ENCODE measurements around the gene ZNF428.

DNA sequence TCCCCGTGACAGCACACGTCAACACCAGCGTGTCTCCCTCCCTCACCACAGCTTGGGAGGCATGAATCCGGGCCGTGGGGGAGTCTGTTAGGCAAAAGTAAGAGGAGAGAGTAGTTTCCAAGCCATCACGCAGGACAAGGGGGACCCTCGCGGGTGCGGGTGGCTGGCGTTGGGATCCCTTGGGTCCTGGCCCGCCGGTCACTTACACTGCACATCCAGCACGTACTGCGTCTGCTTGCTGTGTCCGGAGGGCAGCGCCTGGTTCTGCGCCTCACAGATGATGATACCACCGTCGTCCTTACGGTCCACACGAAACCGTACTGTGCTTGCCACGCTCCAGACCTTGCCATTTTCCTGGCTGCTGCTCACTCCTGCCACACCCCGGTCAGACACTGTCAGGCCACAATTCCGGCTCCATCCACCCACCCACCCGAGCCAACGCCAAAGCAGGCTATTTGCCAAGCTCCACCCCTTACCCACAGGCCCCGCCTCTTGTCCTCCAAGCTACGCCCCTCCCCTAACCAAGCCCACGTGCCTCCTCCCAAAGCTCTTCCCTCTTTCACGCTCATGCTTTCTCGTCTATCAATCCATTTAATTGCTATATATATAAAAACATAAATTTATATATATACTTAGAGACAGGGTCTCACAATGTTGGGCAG lies 6.6 kb upstream of the ZNF428 start:
- no peak for TF ChIP-seq EZH2phosphoT487 (conservative IDR thresholded peaks at IDR 0.05; ENCODE audit: low read length)
- TF ChIP-seq, protein P1, sequence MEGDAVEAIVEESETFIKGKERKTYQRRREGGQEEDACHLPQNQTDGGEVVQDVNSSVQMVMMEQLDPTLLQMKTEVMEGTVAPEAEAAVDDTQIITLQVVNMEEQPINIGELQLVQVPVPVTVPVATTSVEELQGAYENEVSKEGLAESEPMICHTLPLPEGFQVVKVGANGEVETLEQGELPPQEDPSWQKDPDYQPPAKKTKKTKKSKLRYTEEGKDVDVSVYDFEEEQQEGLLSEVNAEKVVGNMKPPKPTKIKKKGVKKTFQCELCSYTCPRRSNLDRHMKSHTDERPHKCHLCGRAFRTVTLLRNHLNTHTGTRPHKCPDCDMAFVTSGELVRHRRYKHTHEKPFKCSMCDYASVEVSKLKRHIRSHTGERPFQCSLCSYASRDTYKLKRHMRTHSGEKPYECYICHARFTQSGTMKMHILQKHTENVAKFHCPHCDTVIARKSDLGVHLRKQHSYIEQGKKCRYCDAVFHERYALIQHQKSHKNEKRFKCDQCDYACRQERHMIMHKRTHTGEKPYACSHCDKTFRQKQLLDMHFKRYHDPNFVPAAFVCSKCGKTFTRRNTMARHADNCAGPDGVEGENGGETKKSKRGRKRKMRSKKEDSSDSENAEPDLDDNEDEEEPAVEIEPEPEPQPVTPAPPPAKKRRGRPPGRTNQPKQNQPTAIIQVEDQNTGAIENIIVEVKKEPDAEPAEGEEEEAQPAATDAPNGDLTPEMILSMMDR (IDR thresholded peaks at IDR 0.05; ENCODE audit: insufficient read depth, low read length, poor library complexity, severe bottlenecking) = no peak
